DND-41 (cell line): ENCODE measurements around the gene HOXA9.

ENCODE experiments used
- CTCF ChIP-seq: IDR thresholded peaks from 2 replicates; pipeline ENCODE4 v1.5.1; 2012; ENCODE audit warnings: borderline replicate concordance, low read length, moderate library complexity, mild to moderate bottlenecking; ENCODE audit not compliant: poor library complexity, severe bottlenecking; ENCODE audit errors: extremely low read depth
- EZH2 ChIP-seq: IDR thresholded peaks from 3 replicates; pipeline ENCODE4 v1.6.1; 2012; ENCODE audit warnings: borderline replicate concordance, low read depth, mild to moderate bottlenecking, moderate library complexity, low read length, inconsistent platforms; ENCODE audit not compliant: severe bottlenecking

GRCh38 chr7:27172823-27173510 is 7.6 kb upstream of the HOXA9 start:
- TF ChIP-seq CTCF (no peak), EZH2 (no peak)
